ENCODE measurements around the gene OVCH2.

Gene OVCH2

GRCh38 chr11:7639643-7640025 lies 66.6 kb downstream of the OVCH2 start:
- no peak for DNase-seq (ENCODE audit: low spot score)

Measured in kidney capillary endothelial cell (primary cell).